GM23338 (cell line): ENCODE measurements around the gene LRRC3. TPM values are rescaled to one million over a fixed set of nuclear protein-coding genes. Genes with fewer than 3 reads are reported as not detected.

Experiments
- ATAC-seq: fragments of 200-7000 bp; cut with Tn5 transposase; 3 replicates; pipeline ENCODE4 v1.9.1; 2020
- DNase-seq: peaks from one replicate; pipeline ENCODE4 v3.0.0-alpha.2; 2015; ENCODE audit warnings: low spot score
- H2AFZ ChIP-seq: fragments of 200-600 bp; sonication (generic); 2 replicates; pipeline ENCODE4 v1.8.0; 2016; ENCODE audit warnings: antibody characterized with exemption, mild to moderate bottlenecking, moderate library complexity
- H3F3A ChIP-seq: fragments of 200-600 bp; sonication (generic); replicated peaks from 2 replicates; pipeline ENCODE4 v1.8.0; 2017; ENCODE audit warnings: antibody characterized with exemption, mixed run types, low read depth
- H3K27ac ChIP-seq: fragments of 200-600 bp; sonication (generic); 2 replicates; pipeline ENCODE4 v1.6.1; 2016; ENCODE audit warnings: low read depth
- H3K27me3 ChIP-seq: fragments of 200-600 bp; sonication (generic); 2 replicates; pipeline ENCODE4 v1.8.0; 2016; ENCODE audit warnings: mild to moderate bottlenecking, mixed run types, moderate library complexity; ENCODE audit not compliant: insufficient read depth
- H3K36me3 ChIP-seq: fragments of 200-600 bp; sonication (generic); 2 replicates; pipeline ENCODE4 v1.8.0; 2016; ENCODE audit warnings: mild to moderate bottlenecking; ENCODE audit not compliant: insufficient read depth
- H3K4me1 ChIP-seq: fragments of 200-600 bp; sonication (generic); 2 replicates; pipeline ENCODE4 v1.8.0; 2016; ENCODE audit warnings: mild to moderate bottlenecking, moderate library complexity; ENCODE audit not compliant: insufficient read depth
- H3K4me2 ChIP-seq: fragments of 200-600 bp; sonication (generic); 2 replicates; pipeline ENCODE4 v1.7.1; 2017; ENCODE audit warnings: mixed run types
- H3K4me3 ChIP-seq: fragments of 200-600 bp; sonication (generic); 2 replicates; pipeline ENCODE4 v1.6.1; 2016; ENCODE audit warnings: mixed run types
- H3K79me2 ChIP-seq: fragments of 200-600 bp; sonication (generic); replicated peaks from 2 replicates; pipeline ENCODE4 v1.8.0; 2017; ENCODE audit warnings: mild to moderate bottlenecking; ENCODE audit not compliant: insufficient read depth
- H3K9me2 ChIP-seq: fragments of 200-600 bp; sonication (generic); 2 replicates; pipeline ENCODE4 v1.8.0; 2017; ENCODE audit not compliant: insufficient read depth
- H4K20me1 ChIP-seq: fragments of 200-600 bp; sonication (generic); replicated peaks from 2 replicates; pipeline ENCODE4 v1.8.0; 2017; ENCODE audit warnings: mild to moderate bottlenecking; ENCODE audit not compliant: insufficient read depth
- H3K27ac Mint-ChIP-seq: 2 replicates; pipeline ENCODE4 v1.8.0; 2020; ENCODE audit warnings: inconsistent platforms, mild to moderate bottlenecking, moderate library complexity, mixed read lengths
- H3K27me3 Mint-ChIP-seq: 3 replicates; pipeline ENCODE4 v1.8.0; 2022; ENCODE audit warnings: low read depth, mild to moderate bottlenecking, moderate library complexity, mixed read lengths, inconsistent platforms; ENCODE audit not compliant: insufficient read depth, poor library complexity
- H3K36me3 Mint-ChIP-seq: 3 replicates; pipeline ENCODE4 v1.8.0; 2021; ENCODE audit warnings: low read depth, mild to moderate bottlenecking, inconsistent platforms, moderate library complexity, mixed read lengths
- H3K4me1 Mint-ChIP-seq: 3 replicates; pipeline ENCODE4 v1.8.0; 2020; ENCODE audit warnings: mild to moderate bottlenecking, inconsistent platforms, mixed read lengths
- H3K4me3 Mint-ChIP-seq: 3 replicates; pipeline ENCODE4 v1.8.0; 2021; ENCODE audit warnings: moderate library complexity, mild to moderate bottlenecking, inconsistent platforms, mixed read lengths
- H3K9me3 Mint-ChIP-seq: 3 replicates; pipeline ENCODE4 v1.8.0; 2020; ENCODE audit warnings: moderate library complexity, mild to moderate bottlenecking, inconsistent platforms, mixed read lengths
- CREB1 ChIP-seq: fragments of 250-450 bp; sonication (Bioruptor Pico); IDR thresholded peaks from 2 replicates; pipeline ENCODE4 v1.5.0; 2020; ENCODE audit warnings: low read depth, mild to moderate bottlenecking, moderate library complexity
- CTCF ChIP-seq, 2 experiments: fragments of 200-600 bp in 1 of 2; sonication (generic) in 1 of 2; conservative IDR thresholded peaks; 2 replicates each; pipeline versions ENCODE4 v1.5.1 to v1.6.1; 2016 to 2017; ENCODE audit warnings: antibody characterized with exemption in 2 of 2, low read depth in 2 of 2, mild to moderate bottlenecking in 2 of 2, moderate library complexity in 1 of 2
- EZH2 ChIP-seq: fragments of 200-600 bp; sonication (generic); IDR thresholded peaks from one replicate; pipeline ENCODE4 v1.8.0; 2017; ENCODE audit warnings: antibody characterized with exemption, mild to moderate bottlenecking, low read depth; ENCODE audit not compliant: unreplicated experiment
- EZH2phosphoT487 ChIP-seq: fragments of 200-600 bp; sonication (generic); IDR thresholded peaks from one replicate; pipeline ENCODE4 v1.8.1; 2018; ENCODE audit warnings: antibody characterized with exemption; ENCODE audit not compliant: unreplicated experiment
- NANOG ChIP-seq: IDR thresholded peaks from 2 replicates; pipeline ENCODE4 v1.6.1; 2016; ENCODE audit warnings: antibody characterized with exemption, borderline replicate concordance
- REST ChIP-seq: IDR thresholded peaks from one replicate; pipeline ENCODE4 v1.6.1; 2018; ENCODE audit warnings: antibody characterized with exemption; ENCODE audit not compliant: unreplicated experiment
- STAT1 ChIP-seq: IDR thresholded peaks from one replicate; pipeline ENCODE4 v1.6.1; 2016; ENCODE audit warnings: antibody characterized with exemption; ENCODE audit not compliant: unreplicated experiment
- ZNF114 ChIP-seq: fragments of 250-450 bp; sonication (Bioruptor Pico); IDR thresholded peaks from 2 replicates; pipeline ENCODE4 v1.5.0; 2020; ENCODE audit warnings: mild to moderate bottlenecking, moderate library complexity
- ZNF331 ChIP-seq: fragments of 250-450 bp; sonication (Bioruptor Pico); IDR thresholded peaks from 2 replicates; pipeline ENCODE4 v1.5.0; 2020; ENCODE audit warnings: low read depth, mild to moderate bottlenecking, moderate library complexity
- polyA plus RNA-seq: library from polyadenylated mRNA; unstranded; fragments of >200 nt; fragmentation: Nextera tagmentation; extraction: Ambion mirVana; gene quantifications from 2 replicates; pipeline ENCODE4 v1.2.1, GENCODE V29; 2016
- total RNA-seq: library from RNA; depleted of rRNA; stranded (reverse); fragments of >200 nt; shearing (Covaris generic); gene quantifications from 2 replicates; pipeline ENCODE4 v1.2.3, GENCODE V29; 2014
- TF ChIP-seq, protein P1 (sequence below): fragments of 250-450 bp; sonication (Bioruptor Pico); IDR thresholded peaks from 2 replicates; pipeline ENCODE4 v1.5.0; 2020; ENCODE audit warnings: mild to moderate bottlenecking, moderate library complexity

The LRRC3 gene
- total and polyA plus RNA-seq, 2 experiments from 2014 or later = 0.95 to 6.8 TPM

- H3K9me3 Mint-ChIP-seq = no peaks in the 10 kb centered on the region
- H3K36me3 ChIP-seq = no peaks in the 10 kb centered on the region
- no peaks in the 10 kb centered on the region for H3K4me1 ChIP-seq
- no peak overlapping the region for H3K4me3 Mint-ChIP-seq
- no peaks in the 10 kb centered on the region for H3K9me2 ChIP-seq
- H3K27ac ChIP-seq = no peak overlapping the region
- DNase-seq (no peak), ATAC-seq (no peak)
- H3K4me3 ChIP-seq = no peak overlapping the region
- H3K27me3 ChIP-seq = no peaks in the 10 kb centered on the region
- no peak overlapping the region for H3K4me2 ChIP-seq
- H2AFZ ChIP-seq = no peak overlapping the region
- H3K27ac Mint-ChIP-seq = no peak overlapping the region
- peaks cover 6% of the 10 kb centered on the region for H3K27me3 Mint-ChIP-seq
- no peaks in the 10 kb centered on the region for H3K36me3 Mint-ChIP-seq
- no peaks in the 10 kb centered on the region; the same call in 2 of the 3 replicates for H3K4me1 Mint-ChIP-seq
- H4K20me1 ChIP-seq = 0 out of 2 replicates have a peak, but pooled peaks cover 5% of the 10 kb centered on the region
- H3F3A ChIP-seq = no peaks in the 10 kb centered on the region
- no peaks in the 10 kb centered on the region for H3K79me2 ChIP-seq
- TF ChIP-seq ZNF331 (CRISPR knock-in tag) (no peak), CREB1 (no peak), REST (no peak), STAT1 (no peak), EZH2 (no peak)
These were observed 48.6 kb downstream of the LRRC3 start for GRCh38 chr21:44503901-44504399.

DNA sequence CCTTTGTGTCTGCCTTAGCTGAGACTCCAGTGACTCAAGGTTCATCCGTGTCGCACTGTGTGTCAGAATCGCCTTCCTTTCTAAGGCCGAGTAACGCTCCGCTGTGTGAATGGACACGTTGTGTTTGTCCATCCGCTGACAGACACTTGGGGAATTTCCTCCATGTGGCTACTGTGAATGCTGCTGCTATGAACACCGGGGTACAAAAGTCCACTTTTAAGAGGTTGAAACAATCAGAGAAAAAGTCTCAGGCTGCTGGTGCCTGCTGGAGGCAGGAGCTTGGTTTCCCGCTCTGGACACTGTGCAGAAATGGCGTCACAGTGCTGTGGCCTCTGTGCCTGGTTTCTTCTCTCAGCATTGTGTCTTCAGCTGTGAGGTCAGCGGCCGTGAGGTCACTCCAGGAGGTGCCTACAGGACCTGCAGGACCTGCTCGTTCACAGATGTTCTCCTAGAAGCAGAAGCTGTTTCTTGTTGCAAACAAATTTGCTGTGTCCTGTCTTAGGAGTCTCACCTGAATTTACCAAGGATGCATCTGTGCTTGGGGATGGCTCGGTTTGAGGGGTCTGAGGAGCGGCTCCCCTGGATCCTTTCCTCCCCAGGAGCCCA is 50.5 kb downstream of the LRRC3 start:
- H3K4me3 Mint-ChIP-seq = no peak overlapping the region
- Histone ChIP-seq H3K4me2 (no peak overlapping the region), H3K27me3 (no peaks in the 10 kb centered on the region), H2AFZ (no peak overlapping the region), H3K4me3 (no peak overlapping the region), H3K36me3 (no peaks in the 10 kb centered on the region), H3K79me2 (no peaks in the 10 kb centered on the region), H3K9me2 (no peaks in the 10 kb centered on the region), H3K4me1 (no peaks in the 10 kb centered on the region), H3K27ac (no peak overlapping the region), H4K20me1 (0 out of 2 replicates have a peak, but pooled peaks cover 5% of the 10 kb centered on the region), H3F3A (no peaks in the 10 kb centered on the region)
- no peak for ATAC-seq
- peaks cover 12% of the 10 kb centered on the region for H3K27me3 Mint-ChIP-seq
- H3K27ac Mint-ChIP-seq = no peak overlapping the region
- no peaks in the 10 kb centered on the region; the same call in 2 of the 3 replicates for H3K4me1 Mint-ChIP-seq
- no peaks in the 10 kb centered on the region for H3K36me3 Mint-ChIP-seq
- DNase-seq = no peak
- H3K9me3 Mint-ChIP-seq = no peaks in the 10 kb centered on the region
- TF ChIP-seq EZH2phosphoT487 = no peak
- TF ChIP-seq, protein P1, sequence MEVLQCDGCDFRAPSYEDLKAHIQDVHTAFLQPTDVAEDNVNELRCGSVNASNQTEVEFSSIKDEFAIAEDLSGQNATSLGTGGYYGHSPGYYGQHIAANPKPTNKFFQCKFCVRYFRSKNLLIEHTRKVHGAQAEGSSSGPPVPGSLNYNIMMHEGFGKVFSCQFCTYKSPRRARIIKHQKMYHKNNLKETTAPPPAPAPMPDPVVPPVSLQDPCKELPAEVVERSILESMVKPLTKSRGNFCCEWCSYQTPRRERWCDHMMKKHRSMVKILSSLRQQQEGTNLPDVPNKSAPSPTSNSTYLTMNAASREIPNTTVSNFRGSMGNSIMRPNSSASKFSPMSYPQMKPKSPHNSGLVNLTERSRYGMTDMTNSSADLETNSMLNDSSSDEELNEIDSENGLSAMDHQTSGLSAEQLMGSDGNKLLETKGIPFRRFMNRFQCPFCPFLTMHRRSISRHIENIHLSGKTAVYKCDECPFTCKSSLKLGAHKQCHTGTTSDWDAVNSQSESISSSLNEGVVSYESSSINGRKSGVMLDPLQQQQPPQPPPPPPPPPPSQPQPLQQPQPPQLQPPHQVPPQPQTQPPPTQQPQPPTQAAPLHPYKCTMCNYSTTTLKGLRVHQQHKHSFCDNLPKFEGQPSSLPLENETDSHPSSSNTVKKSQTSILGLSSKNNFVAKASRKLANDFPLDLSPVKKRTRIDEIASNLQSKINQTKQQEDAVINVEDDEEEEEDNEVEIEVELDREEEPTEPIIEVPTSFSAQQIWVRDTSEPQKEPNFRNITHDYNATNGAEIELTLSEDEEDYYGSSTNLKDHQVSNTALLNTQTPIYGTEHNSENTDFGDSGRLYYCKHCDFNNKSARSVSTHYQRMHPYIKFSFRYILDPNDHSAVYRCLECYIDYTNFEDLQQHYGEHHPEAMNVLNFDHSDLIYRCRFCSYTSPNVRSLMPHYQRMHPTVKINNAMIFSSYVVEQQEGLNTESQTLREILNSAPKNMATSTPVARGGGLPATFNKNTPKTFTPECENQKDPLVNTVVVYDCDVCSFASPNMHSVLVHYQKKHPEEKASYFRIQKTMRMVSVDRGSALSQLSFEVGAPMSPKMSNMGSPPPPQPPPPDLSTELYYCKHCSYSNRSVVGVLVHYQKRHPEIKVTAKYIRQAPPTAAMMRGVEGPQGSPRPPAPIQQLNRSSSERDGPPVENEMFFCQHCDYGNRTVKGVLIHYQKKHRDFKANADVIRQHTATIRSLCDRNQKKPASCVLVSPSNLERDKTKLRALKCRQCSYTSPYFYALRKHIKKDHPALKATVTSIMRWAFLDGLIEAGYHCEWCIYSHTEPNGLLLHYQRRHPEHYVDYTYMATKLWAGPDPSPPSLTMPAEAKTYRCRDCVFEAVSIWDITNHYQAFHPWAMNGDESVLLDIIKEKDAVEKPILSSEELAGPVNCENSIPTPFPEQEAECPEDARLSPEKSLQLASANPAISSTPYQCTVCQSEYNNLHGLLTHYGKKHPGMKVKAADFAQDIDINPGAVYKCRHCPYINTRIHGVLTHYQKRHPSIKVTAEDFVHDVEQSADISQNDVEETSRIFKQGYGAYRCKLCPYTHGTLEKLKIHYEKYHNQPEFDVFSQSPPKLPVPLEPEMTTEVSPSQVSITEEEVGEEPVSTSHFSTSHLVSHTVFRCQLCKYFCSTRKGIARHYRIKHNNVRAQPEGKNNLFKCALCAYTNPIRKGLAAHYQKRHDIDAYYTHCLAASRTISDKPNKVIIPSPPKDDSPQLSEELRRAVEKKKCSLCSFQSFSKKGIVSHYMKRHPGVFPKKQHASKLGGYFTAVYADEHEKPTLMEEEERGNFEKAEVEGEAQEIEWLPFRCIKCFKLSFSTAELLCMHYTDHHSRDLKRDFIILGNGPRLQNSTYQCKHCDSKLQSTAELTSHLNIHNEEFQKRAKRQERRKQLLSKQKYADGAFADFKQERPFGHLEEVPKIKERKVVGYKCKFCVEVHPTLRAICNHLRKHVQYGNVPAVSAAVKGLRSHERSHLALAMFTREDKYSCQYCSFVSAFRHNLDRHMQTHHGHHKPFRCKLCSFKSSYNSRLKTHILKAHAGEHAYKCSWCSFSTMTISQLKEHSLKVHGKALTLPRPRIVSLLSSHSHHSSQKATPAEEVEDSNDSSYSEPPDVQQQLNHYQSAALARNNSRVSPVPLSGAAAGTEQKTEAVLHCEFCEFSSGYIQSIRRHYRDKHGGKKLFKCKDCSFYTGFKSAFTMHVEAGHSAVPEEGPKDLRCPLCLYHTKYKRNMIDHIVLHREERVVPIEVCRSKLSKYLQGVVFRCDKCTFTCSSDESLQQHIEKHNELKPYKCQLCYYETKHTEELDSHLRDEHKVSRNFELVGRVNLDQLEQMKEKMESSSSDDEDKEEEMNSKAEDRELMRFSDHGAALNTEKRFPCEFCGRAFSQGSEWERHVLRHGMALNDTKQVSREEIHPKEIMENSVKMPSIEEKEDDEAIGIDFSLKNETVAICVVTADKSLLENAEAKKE = no peak
- TF ChIP-seq NANOG = no peak
- TF ChIP-seq ZNF114 (CRISPR knock-in tag) = no peak
- TF ChIP-seq CTCF (conservative IDR thresholded peaks at IDR 0.05; ENCODE audit: low read depth in 2 of 2) = no peak
- TF ChIP-seq EZH2 = no peak
